ENCODE results near the gene SKIC2. TPM values are rescaled to one million over a fixed set of nuclear protein-coding genes. Genes with fewer than 3 reads are reported as not detected.

Gene SKIC2
- total and polyA plus RNA-seq, 10 of the 15 experiments (the other 5 are each of a cell fraction or from before 2014, with no cell fraction given) = 3.3 to 79.2 (median 32.5) TPM

DNA sequence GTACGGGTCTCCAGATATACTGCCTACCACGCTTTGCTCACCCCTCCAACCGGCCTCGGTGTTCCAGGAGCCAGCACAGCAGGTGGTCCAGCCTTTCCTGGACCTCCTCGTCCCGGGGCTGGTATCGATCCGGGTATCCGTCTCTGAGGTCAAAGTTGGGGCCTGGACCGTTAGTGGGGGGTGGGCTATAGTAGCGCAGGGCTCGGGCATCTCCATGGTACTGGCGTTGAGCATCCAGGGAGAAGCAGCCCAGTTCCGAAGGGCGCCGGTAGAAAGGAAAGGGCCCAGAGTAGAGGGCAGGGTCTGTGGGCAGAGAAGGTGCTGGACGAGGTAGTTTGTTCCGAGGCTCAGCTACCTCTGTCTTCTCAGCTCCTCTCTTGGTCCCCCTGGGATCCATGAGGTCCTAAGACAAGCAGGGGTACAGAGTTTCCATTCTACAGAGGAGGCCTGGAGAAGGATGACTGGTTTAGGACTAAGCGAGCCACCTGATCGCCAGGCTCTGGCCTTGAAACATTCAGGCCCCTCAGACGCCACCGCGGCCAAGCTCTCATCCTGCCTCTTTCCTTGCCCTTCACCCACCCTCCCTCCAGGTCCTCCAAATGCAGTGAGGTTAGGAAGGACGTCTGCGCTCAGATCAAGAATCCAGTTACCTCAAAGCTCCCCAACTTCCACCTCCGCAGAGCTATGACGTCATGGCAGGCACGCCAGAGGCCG lies 12.5 kb downstream of the SKIC2 start:
- Histone ChIP-seq H3K9ac (ENCODE audit: control insufficient read depth, insufficient read depth, low read length) (peak overlapping the region; percentile 90), H4K20me1 (ENCODE audit: control insufficient read depth, insufficient read depth) (no peaks in the 10 kb centered on the region), H3K79me2 (ENCODE audit: control insufficient read depth, insufficient read depth, low read length) (peaks cover 22% of the 10 kb centered on the region), H3K9me3 (replicated peaks; ENCODE audit: control insufficient read depth, insufficient read depth, low read length) (no peaks in the 10 kb centered on the region), H3K27ac (ENCODE audit: control insufficient read depth, insufficient read depth) (peak overlapping the region; percentile 99), H3K4me3 (peak overlapping the region; percentile 66), H3K4me1 (ENCODE audit: control insufficient read depth, insufficient read depth, low read length) (peaks cover 13% of the 10 kb centered on the region), H3K36me3 (ENCODE audit: control insufficient read depth in 2 of 2, insufficient read depth in 2 of 2, low read length in 1 of 2) (peaks cover 8 to 12% of the 10 kb centered on the region in 2 experiments; a peak in 3 of 4 replicates), H3K27me3 (replicated peaks in 1 of 2; ENCODE audit: control insufficient read depth in 2 of 2, insufficient read depth in 2 of 2, low read length in 1 of 2) (no peaks in the 10 kb centered on the region), H3K4me2 (ENCODE audit: control insufficient read depth, insufficient read depth) (peak overlapping the region; percentile 100), H2AFZ (ENCODE audit: control insufficient read depth, low read depth, low read length) (peak overlapping the region; percentile 99)
- DNase-seq (ENCODE audit: low read depth, low spot score) = no peak
- ChIA-PET SMC1A (ENCODE audit: uncharacterized antibody, unreplicated experiment) (interaction anchor here (1.0 to 1.8 kb wide), 3 partner anchors 12 to 69 kb away, joined by 3 to 17 read pairs (median 3); partner anchors contain the start of genes NELFE, SKIC2 and ZBTB12), RAD21 (ENCODE audit: unreplicated experiment) (interaction anchor here (0.7 to 1.9 kb wide), 9 partner anchors 13 to 309 kb away, joined by 3 to 11 read pairs (median 3); partner anchors contain the start of genes NELFE, NEU1 and SKIC2), POLR2A (interaction anchor here (0.5 to 4.3 kb wide), 5 partner anchors 14 to 424 kb away, joined by 3 to 48 read pairs (median 4); partner anchors contain the start of genes NELFE, NFKBIL1, SKIC2 and ZBTB12), CTCF (interaction anchor here (0.6 to 3.1 kb wide), 4 partner anchors 12 to 430 kb away, joined by 3 to 10 read pairs (median 4); partner anchors contain the start of genes NELFE and SKIC2)
- intact Hi-C loops (cut with micrococcal nuclease; ENCODE audit: unreplicated experiment) = no loop called here
- in situ Hi-C loops (cut with MboI) = loop anchor here (10.0 kb wide), 1 partner anchor 63 kb away; the partner anchor contains the start of gene CYP21A2
- BruUV-seq (replicated peaks) = TSS peak; percentile 92
- peak; percentile 84 for FAIRE-seq
- no peak; the same call in 1 of the 3 replicates for ATAC-seq
- WGBS (ENCODE audit: insufficient coverage, insufficient replicate concordance, low lambda C conversion rate, missing lambda C conversion rate) = 27% methylated on average over 28 of the region's 29 CpGs
- TF ChIP-seq, protein P1, sequence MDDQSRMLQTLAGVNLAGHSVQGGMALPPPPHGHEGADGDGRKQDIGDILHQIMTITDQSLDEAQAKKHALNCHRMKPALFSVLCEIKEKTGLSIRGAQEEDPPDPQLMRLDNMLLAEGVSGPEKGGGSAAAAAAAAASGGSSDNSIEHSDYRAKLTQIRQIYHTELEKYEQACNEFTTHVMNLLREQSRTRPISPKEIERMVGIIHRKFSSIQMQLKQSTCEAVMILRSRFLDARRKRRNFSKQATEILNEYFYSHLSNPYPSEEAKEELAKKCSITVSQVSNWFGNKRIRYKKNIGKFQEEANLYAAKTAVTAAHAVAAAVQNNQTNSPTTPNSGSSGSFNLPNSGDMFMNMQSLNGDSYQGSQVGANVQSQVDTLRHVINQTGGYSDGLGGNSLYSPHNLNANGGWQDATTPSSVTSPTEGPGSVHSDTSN (IDR thresholded peaks at IDR 0.05; ENCODE audit: insufficient replicate concordance, low read depth, low read length) = no peak
- TF ChIP-seq, protein P2, sequence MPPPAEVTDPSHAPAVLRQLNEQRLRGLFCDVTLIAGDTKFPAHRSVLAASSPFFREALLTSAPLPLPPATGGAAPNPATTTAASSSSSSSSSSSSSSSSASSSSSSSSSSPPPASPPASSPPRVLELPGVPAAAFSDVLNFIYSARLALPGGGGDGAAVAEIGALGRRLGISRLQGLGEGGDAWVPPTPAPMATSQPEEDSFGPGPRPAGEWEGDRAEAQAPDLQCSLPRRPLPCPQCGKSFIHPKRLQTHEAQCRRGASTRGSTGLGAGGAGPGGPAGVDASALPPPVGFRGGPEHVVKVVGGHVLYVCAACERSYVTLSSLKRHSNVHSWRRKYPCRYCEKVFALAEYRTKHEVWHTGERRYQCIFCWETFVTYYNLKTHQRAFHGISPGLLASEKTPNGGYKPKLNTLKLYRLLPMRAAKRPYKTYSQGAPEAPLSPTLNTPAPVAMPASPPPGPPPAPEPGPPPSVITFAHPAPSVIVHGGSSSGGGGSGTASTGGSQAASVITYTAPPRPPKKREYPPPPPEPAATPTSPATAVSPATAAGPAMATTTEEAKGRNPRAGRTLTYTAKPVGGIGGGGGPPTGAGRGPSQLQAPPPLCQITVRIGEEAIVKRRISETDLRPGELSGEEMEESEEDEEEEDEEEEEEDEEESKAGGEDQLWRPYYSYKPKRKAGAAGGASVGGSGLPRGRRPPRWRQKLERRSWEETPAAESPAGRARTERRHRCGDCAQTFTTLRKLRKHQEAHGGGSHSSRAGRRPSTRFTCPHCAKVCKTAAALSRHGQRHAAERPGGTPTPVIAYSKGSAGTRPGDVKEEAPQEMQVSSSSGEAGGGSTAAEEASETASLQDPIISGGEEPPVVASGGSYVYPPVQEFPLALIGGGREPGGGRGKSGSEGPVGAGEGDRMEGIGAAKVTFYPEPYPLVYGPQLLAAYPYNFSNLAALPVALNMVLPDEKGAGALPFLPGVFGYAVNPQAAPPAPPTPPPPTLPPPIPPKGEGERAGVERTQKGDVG (CRISPR knock-in tag; IDR thresholded peaks at IDR 0.05) = peak; percentile 78; the same call in 1 of the 2 replicates
- TF ChIP-seq, protein P3, sequence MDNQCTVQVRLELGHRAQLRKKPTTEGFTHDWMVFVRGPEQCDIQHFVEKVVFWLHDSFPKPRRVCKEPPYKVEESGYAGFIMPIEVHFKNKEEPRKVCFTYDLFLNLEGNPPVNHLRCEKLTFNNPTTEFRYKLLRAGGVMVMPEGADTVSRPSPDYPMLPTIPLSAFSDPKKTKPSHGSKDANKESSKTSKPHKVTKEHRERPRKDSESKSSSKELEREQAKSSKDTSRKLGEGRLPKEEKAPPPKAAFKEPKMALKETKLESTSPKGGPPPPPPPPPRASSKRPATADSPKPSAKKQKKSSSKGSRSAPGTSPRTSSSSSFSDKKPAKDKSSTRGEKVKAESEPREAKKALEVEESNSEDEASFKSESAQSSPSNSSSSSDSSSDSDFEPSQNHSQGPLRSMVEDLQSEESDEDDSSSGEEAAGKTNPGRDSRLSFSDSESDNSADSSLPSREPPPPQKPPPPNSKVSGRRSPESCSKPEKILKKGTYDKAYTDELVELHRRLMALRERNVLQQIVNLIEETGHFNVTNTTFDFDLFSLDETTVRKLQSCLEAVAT (IDR thresholded peaks at IDR 0.05) = 0 out of 2 replicates have a peak, but pooled peaks have one; percentile 87
- TF ChIP-seq NFIC (IDR thresholded peaks at IDR 0.05; ENCODE audit: low read depth, low read length) = no peak; the same call in 1 of the 2 replicates
- TF ChIP-seq, protein P4, sequence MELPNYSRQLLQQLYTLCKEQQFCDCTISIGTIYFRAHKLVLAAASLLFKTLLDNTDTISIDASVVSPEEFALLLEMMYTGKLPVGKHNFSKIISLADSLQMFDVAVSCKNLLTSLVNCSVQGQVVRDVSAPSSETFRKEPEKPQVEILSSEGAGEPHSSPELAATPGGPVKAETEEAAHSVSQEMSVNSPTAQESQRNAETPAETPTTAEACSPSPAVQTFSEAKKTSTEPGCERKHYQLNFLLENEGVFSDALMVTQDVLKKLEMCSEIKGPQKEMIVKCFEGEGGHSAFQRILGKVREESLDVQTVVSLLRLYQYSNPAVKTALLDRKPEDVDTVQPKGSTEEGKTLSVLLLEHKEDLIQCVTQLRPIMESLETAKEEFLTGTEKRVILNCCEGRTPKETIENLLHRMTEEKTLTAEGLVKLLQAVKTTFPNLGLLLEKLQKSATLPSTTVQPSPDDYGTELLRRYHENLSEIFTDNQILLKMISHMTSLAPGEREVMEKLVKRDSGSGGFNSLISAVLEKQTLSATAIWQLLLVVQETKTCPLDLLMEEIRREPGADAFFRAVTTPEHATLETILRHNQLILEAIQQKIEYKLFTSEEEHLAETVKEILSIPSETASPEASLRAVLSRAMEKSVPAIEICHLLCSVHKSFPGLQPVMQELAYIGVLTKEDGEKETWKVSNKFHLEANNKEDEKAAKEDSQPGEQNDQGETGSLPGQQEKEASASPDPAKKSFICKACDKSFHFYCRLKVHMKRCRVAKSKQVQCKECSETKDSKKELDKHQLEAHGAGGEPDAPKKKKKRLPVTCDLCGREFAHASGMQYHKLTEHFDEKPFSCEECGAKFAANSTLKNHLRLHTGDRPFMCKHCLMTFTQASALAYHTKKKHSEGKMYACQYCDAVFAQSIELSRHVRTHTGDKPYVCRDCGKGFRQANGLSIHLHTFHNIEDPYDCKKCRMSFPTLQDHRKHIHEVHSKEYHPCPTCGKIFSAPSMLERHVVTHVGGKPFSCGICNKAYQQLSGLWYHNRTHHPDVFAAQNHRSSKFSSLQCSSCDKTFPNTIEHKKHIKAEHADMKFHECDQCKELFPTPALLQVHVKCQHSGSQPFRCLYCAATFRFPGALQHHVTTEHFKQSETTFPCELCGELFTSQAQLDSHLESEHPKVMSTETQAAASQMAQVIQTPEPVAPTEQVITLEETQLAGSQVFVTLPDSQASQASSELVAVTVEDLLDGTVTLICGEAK (IDR thresholded peaks at IDR 0.05; ENCODE audit: borderline replicate concordance) = no peak
- peak; percentile 80; the same call in 1 of the 2 replicates for TF ChIP-seq IRF4 (IDR thresholded peaks at IDR 0.05; ENCODE audit: low read depth, low read length)

Data from GM12878 (cell line).